A673 (cell line): Measurements from ENCODE around the gene MIGA2. TPM values are rescaled to one million over a fixed set of nuclear protein-coding genes. Genes with fewer than 3 reads are reported as not detected.

Experiments
- BruUV-seq: library from RNA; stranded (reverse); fragments of 400-500 nt; replicated peaks from 2 replicates; lab custom pipeline; 2021; lab: Mats Ljungman, UMichigan
- CTCF ChIA-PET: fragments of 300-600 bp; sonication (Branson Sonifier 250); formaldehyde crosslinking; loops from one replicate; lab custom pipeline; 2022; ENCODE audit warnings: antibody characterized with exemption; lab: Charles Lee
- POLR2A ChIA-PET: fragments of 300-600 bp; sonication (Branson Sonifier 250); formaldehyde crosslinking; loops from one replicate; lab custom pipeline; 2022; ENCODE audit warnings: antibody characterized with exemption; ENCODE audit not compliant: low non-redundant PET; lab: Charles Lee
- DNase-seq: peaks from one replicate; pipeline ENCODE4 v3.0.0-alpha.2; 2015; ENCODE audit warnings: low spot score
- H3K27ac ChIP-seq: fragments of 200-600 bp; sonication (generic); 2 replicates; pipeline ENCODE4 v1.5.1; 2016; ENCODE audit warnings: mixed run types, low read depth, mild to moderate bottlenecking, mixed read lengths, antibody characterized with exemption, low read length; ENCODE audit not compliant: poor library complexity, severe bottlenecking
- H3K27me3 ChIP-seq: fragments of 200-600 bp; sonication (generic); replicated peaks from 2 replicates; pipeline ENCODE4 v1.6.1; 2017; ENCODE audit warnings: mixed run types, low read depth, mild to moderate bottlenecking, mixed read lengths, antibody characterized with exemption, low read length; ENCODE audit not compliant: insufficient read depth, poor library complexity
- H3K36me3 ChIP-seq: fragments of 200-600 bp; sonication (generic); 2 replicates; pipeline ENCODE4 v1.6.1; 2016; ENCODE audit warnings: mixed run types, mild to moderate bottlenecking, mixed read lengths, antibody characterized with exemption, low read length; ENCODE audit not compliant: insufficient read depth, poor library complexity, severe bottlenecking
- H3K4me1 ChIP-seq: fragments of 200-600 bp; sonication (generic); 2 replicates; pipeline ENCODE4 v1.6.1; 2017; ENCODE audit warnings: mixed run types, mild to moderate bottlenecking, mixed read lengths, antibody characterized with exemption, low read length; ENCODE audit not compliant: insufficient read depth, poor library complexity, severe bottlenecking
- H3K4me3 ChIP-seq: fragments of 200-600 bp; sonication (generic); 2 replicates; pipeline ENCODE4 v1.5.1; 2016; ENCODE audit warnings: low read depth, mixed run types, mild to moderate bottlenecking, mixed read lengths, low read length; ENCODE audit not compliant: poor library complexity, severe bottlenecking
- H3K9me3 ChIP-seq: fragments of 200-600 bp; sonication (generic); 2 replicates; pipeline ENCODE4 v1.6.1; 2016; ENCODE audit warnings: mixed run types, low read depth, mild to moderate bottlenecking, mixed read lengths, antibody characterized with exemption, low read length; ENCODE audit not compliant: poor library complexity, severe bottlenecking
- EZH2 ChIP-seq: fragments of 200-600 bp; sonication (generic); IDR thresholded peaks from 2 replicates; pipeline ENCODE4 v1.6.1; 2017; ENCODE audit warnings: borderline replicate concordance, low read depth, mild to moderate bottlenecking, mixed read lengths, antibody characterized with exemption, low read length; ENCODE audit not compliant: poor library complexity, severe bottlenecking
- intact Hi-C: fragments of 100-400 bp; cut with micrococcal nuclease; formaldehyde crosslinking; loops from one replicate; pipeline ENCODE4 v1.10.0; 2022; ENCODE audit not compliant: unreplicated experiment
- total RNA-seq: library from RNA; stranded (reverse); gene quantifications from 2 replicates; pipeline ENCODE4 v1.2.3, GENCODE V29; 2021
- TF ChIP-seq, protein P1 (sequence below): fragments of 300-800, 200-600 bp; sonication (generic); conservative IDR thresholded peaks from 2 replicates; pipeline ENCODE4 v1.5.1; 2017; ENCODE audit warnings: low read depth, mild to moderate bottlenecking, antibody characterized with exemption, low read length, moderate library complexity, mixed read lengths

MIGA2 gene
- total RNA-seq, 1 experiment from 2014 or later = 27.7 TPM

DNA sequence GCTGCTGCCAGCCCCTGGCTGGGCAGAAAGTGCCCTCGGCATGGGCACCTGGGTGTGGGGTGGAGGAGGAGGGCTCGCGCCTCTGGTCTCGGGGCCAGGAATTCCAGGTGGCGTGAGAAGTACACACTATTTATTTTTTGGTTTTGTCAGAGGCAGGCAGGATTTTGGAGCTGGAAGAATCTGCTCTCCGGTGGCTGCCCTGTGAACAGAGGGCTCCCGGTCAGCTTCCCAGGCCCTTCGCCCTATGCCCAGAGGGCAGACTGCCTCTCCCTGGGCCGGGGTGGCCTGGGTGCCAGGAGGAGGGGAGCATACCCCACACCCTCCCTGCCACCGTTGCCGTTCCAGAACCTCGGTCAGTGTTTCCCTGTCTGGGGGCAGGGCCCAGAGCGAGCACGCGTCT, 52.8 kb downstream of the MIGA2 start:
- H3K4me1 ChIP-seq = no peaks in the 10 kb centered on the region
- no peaks in the 10 kb centered on the region for H3K27me3 ChIP-seq
- no peak overlapping the region for H3K4me3 ChIP-seq
- TF ChIP-seq EZH2 = no peak
- TF ChIP-seq, protein P1, sequence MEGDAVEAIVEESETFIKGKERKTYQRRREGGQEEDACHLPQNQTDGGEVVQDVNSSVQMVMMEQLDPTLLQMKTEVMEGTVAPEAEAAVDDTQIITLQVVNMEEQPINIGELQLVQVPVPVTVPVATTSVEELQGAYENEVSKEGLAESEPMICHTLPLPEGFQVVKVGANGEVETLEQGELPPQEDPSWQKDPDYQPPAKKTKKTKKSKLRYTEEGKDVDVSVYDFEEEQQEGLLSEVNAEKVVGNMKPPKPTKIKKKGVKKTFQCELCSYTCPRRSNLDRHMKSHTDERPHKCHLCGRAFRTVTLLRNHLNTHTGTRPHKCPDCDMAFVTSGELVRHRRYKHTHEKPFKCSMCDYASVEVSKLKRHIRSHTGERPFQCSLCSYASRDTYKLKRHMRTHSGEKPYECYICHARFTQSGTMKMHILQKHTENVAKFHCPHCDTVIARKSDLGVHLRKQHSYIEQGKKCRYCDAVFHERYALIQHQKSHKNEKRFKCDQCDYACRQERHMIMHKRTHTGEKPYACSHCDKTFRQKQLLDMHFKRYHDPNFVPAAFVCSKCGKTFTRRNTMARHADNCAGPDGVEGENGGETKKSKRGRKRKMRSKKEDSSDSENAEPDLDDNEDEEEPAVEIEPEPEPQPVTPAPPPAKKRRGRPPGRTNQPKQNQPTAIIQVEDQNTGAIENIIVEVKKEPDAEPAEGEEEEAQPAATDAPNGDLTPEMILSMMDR = no peak
- no peaks in the 10 kb centered on the region for H3K9me3 ChIP-seq
- POLR2A ChIA-PET = no interaction called here
- DNase-seq = no peak
- no peak overlapping the region for H3K27ac ChIP-seq
- CTCF ChIA-PET = no interaction called here
- H3K36me3 ChIP-seq = peaks cover 36% of the 10 kb centered on the region
- BruUV-seq = no TSS peak
- intact Hi-C loops = no loop called here

- H3K36me3 ChIP-seq = peaks cover 12% of the 10 kb centered on the region
- no TSS peak for BruUV-seq
- no peak for DNase-seq
- POLR2A ChIA-PET = no interaction called here
- TF ChIP-seq, protein P1 = no peak
- no peak for TF ChIP-seq EZH2
- intact Hi-C loops = no loop called here
- no peak overlapping the region for H3K4me3 ChIP-seq
- H3K4me1 ChIP-seq = no peaks in the 10 kb centered on the region
- no peak overlapping the region for H3K27ac ChIP-seq
- H3K27me3 ChIP-seq = no peaks in the 10 kb centered on the region
- H3K9me3 ChIP-seq = no peaks in the 10 kb centered on the region
- CTCF ChIA-PET = no interaction called here
These were observed 57.4 kb downstream of the MIGA2 start for GRCh38 chr9:129093602-129094386.

GRCh38 chr9:129094387-129095169, 58.2 kb downstream of the MIGA2 start:
- DNase-seq = no peak
- intact Hi-C loops = no loop called here
- H3K4me3 ChIP-seq = no peak overlapping the region
- BruUV-seq = no TSS peak
- ChIA-PET POLR2A (no interaction called here), CTCF (no interaction called here)
- no peaks in the 10 kb centered on the region for H3K4me1 ChIP-seq
- H3K36me3 ChIP-seq = peaks cover 5% of the 10 kb centered on the region
- H3K9me3 ChIP-seq = no peaks in the 10 kb centered on the region
- no peak overlapping the region for H3K27ac ChIP-seq
- no peaks in the 10 kb centered on the region for H3K27me3 ChIP-seq
- no peak for TF ChIP-seq EZH2
- TF ChIP-seq, protein P1 = no peak
